HepG2 (cell line): ENCODE data around the gene NCAPD2. TPM values are rescaled to one million over a fixed set of nuclear protein-coding genes. Genes with fewer than 3 reads are reported as not detected.

ENCODE experiments used
- ATAC-seq: fragments of 200-7000 bp; cut with Tn5 transposase; 3 replicates; pipeline ENCODE4 v1.9.1; 2020; ENCODE audit warnings: mild to moderate bottlenecking, moderate library complexity
- BruUV-seq: library from RNA; stranded (reverse); fragments of 400-500 nt; replicated peaks from 2 replicates; lab custom pipeline; 2021; lab: Mats Ljungman, UMichigan
- CTCF ChIA-PET: fragments of 300-600 bp; formaldehyde crosslinking; extraction: SDS; loops from one replicate; lab custom pipeline; 2021; ENCODE audit warnings: low total read pairs, inconsistent platforms, low intra/inter-chr PET ratio; lab: Yijun Ruan, JAX
- POLR2A ChIA-PET: fragments of 350-600 bp; sonication (Branson Sonifier 250); formaldehyde crosslinking; loops from one replicate; lab custom pipeline; 2020; ENCODE audit warnings: antibody characterized with exemption, inconsistent platforms; lab: Yijun Ruan, JAX
- DNase-seq: peaks from one replicate; pipeline ENCODE4 v3.0.0-alpha.2; 2015; ENCODE audit warnings: low spot score
- FAIRE-seq: peaks from 3 replicates; lab custom pipeline; 2011; peaks lifted over from hg19 to GRCh38; lab: Jason Lieb, UNC
- H2AFZ ChIP-seq: one replicate; pipeline ENCODE4 v1.6.1; 2011; ENCODE audit warnings: low read length, inconsistent platforms
- H3K27ac ChIP-seq: fragments of 300-600 bp; 3 replicates; pipeline ENCODE4 v1.8.0; 2011; ENCODE audit warnings: mixed run types, mild to moderate bottlenecking, mixed read lengths, low read length, inconsistent platforms; ENCODE audit not compliant: insufficient read depth; ENCODE audit errors: extremely low read length
- H3K27me3 ChIP-seq, 2 experiments: fragments of 200-600 bp in 1 of 2; 2 replicates in 1 of 2; 3 replicates in 1 of 2; pipeline versions ENCODE4 v1.6.0 to v1.8.0; 2011; ENCODE audit warnings: low read length in 2 of 2, mild to moderate bottlenecking in 2 of 2, moderate library complexity in 2 of 2, inconsistent platforms in 1 of 2; ENCODE audit not compliant: insufficient read depth in 2 of 2, control insufficient read depth in 1 of 2
- H3K36me3 ChIP-seq, 2 experiments: fragments of 200-600 bp in 1 of 2; replicated peaks in 1 of 2; 2 replicates in 1 of 2; 3 replicates in 1 of 2; pipeline versions ENCODE4 v1.5.1 to v1.8.0; 2011; ENCODE audit warnings: low read length in 2 of 2, inconsistent platforms in 1 of 2; ENCODE audit not compliant: insufficient read depth in 2 of 2, control insufficient read depth in 1 of 2
- H3K4me1 ChIP-seq: 2 replicates; pipeline ENCODE4 v1.5.1; 2012; ENCODE audit warnings: low read length, inconsistent platforms; ENCODE audit not compliant: insufficient read depth
- H3K4me2 ChIP-seq: 2 replicates; pipeline ENCODE4 v1.6.0; 2011; ENCODE audit warnings: low read depth, low read length, inconsistent platforms
- H3K4me3 ChIP-seq, 3 experiments: fragments of 200-600 bp in 1 of 3; sonication (generic), shearing (Covaris generic) in 1 of 3; replicated peaks in 1 of 3; 2 replicates each; pipeline ENCODE4 v1.5.1; 2011 to 2016; ENCODE audit warnings: low read length in 3 of 3, inconsistent platforms in 2 of 3, low read depth in 2 of 3, mild to moderate bottlenecking in 2 of 3, control low read depth in 1 of 3, mixed read lengths in 1 of 3; ENCODE audit not compliant: insufficient read depth in 1 of 3
- H3K79me2 ChIP-seq: one replicate; pipeline ENCODE4 v1.6.1; 2011; ENCODE audit warnings: low read length, inconsistent platforms; ENCODE audit not compliant: insufficient read depth
- H3K9ac ChIP-seq: 2 replicates; pipeline ENCODE4 v1.6.0; 2011; ENCODE audit warnings: mild to moderate bottlenecking, low read depth, low read length, inconsistent platforms; ENCODE audit not compliant: insufficient read depth
- H3K9me3 ChIP-seq: 2 replicates; pipeline ENCODE4 v1.5.1; 2012; ENCODE audit warnings: mild to moderate bottlenecking, low read length
- H4K20me1 ChIP-seq: 2 replicates; pipeline ENCODE4 v1.6.0; 2011; ENCODE audit warnings: inconsistent platforms, mild to moderate bottlenecking, low read length, moderate library complexity; ENCODE audit not compliant: insufficient read depth
- ELF1 ChIP-seq: sonication (generic); formaldehyde crosslinking; IDR thresholded peaks from 2 replicates; pipeline ENCODE4 v1.4.0; 2020; ENCODE audit warnings: missing genetic modification reagents
- FOXJ3 ChIP-seq: sonication (generic); formaldehyde crosslinking; IDR thresholded peaks from 2 replicates; pipeline ENCODE4 v1.4.0; 2020; ENCODE audit warnings: missing genetic modification reagents, mild to moderate bottlenecking, borderline replicate concordance
- ISX ChIP-seq: sonication (generic); formaldehyde crosslinking; conservative IDR thresholded peaks from 2 replicates; pipeline ENCODE4 v1.5.0; 2020; ENCODE audit warnings: missing genetic modification reagents
- RNF219 ChIP-seq: sonication (generic); formaldehyde crosslinking; IDR thresholded peaks from 2 replicates; pipeline ENCODE4 v1.5.0; 2020; ENCODE audit warnings: mild to moderate bottlenecking, missing genetic modification reagents
- SMARCE1 ChIP-seq: fragments of 450-650 bp; IDR thresholded peaks from 2 replicates; pipeline ENCODE4 v1.6.1; 2017; ENCODE audit warnings: borderline replicate concordance
- SOX5 ChIP-seq: IDR thresholded peaks from 2 replicates; pipeline ENCODE4 v1.6.1; 2016; ENCODE audit warnings: borderline replicate concordance
- ZBTB38 ChIP-seq: sonication (generic); formaldehyde crosslinking; IDR thresholded peaks from 2 replicates; pipeline ENCODE4 v1.5.1; 2020; ENCODE audit warnings: mild to moderate bottlenecking, missing genetic modification reagents
- ZNF124 ChIP-seq: sonication (generic); formaldehyde crosslinking; IDR thresholded peaks from 2 replicates; pipeline ENCODE4 v1.4.0; 2020; ENCODE audit warnings: missing genetic modification reagents
- ZNF136 ChIP-seq: sonication (generic); formaldehyde crosslinking; IDR thresholded peaks from 2 replicates; pipeline ENCODE4 v1.8.1; 2022; ENCODE audit warnings: low read depth, mild to moderate bottlenecking, moderate library complexity, missing genetic modification reagents
- ZNF407 ChIP-seq: sonication (generic); formaldehyde crosslinking; IDR thresholded peaks from one replicate; pipeline ENCODE4 v1.5.1; 2020; ENCODE audit warnings: mild to moderate bottlenecking, missing genetic modification reagents; ENCODE audit errors: not compliant biosample characterization
- ZNF780A ChIP-seq: sonication (generic); formaldehyde crosslinking; IDR thresholded peaks from 2 replicates; pipeline ENCODE4 v1.8.0; 2022; ENCODE audit warnings: mild to moderate bottlenecking, missing genetic modification reagents, moderate library complexity
- WGBS: methylation state at CpG from one replicate; pipeline ENCODE4 v1.1.6; 2017; ENCODE audit warnings: low lambda C conversion rate; 5-methylcytosine and 5-hydroxymethylcytosine counted together
- in situ Hi-C: cut with HindIII; loops from 2 replicates; pipeline ENCODE4 v1.10.0; 2017; ENCODE audit warnings: low pct_unique_long_range_greater_than_20kb; ENCODE audit not compliant: extremely low pct_ligation_motif_present
- intact Hi-C: fragments of 100-400 bp; cut with micrococcal nuclease; formaldehyde crosslinking; loops from one replicate; pipeline ENCODE4 v1.10.0; 2022; ENCODE audit not compliant: unreplicated experiment
- polyA plus RNA-seq, 8 experiments: library from polyadenylated mRNA; depleted of rRNA in 3 of 8; stranded (reverse) in 7 of 8; unstranded in 1 of 8; fragments of >200 nt; fragmentation: Illumina TruSeq in 4 of 8; extraction: Trizol in 4 of 8; gene quantifications; 2 replicates each; pipeline versions ENCODE4 v1.2.1 to v1.2.3, GENCODE V29; 2011 to 2016; ENCODE audit warnings: low read depth in 4 of 8, missing spikeins in 1 of 8, mixed read lengths in 1 of 8; ENCODE audit not compliant: insufficient read depth in 1 of 8
- total RNA-seq, 5 experiments: library from RNA; depleted of rRNA; stranded (reverse); fragments of >200 nt; fragmentation: Illumina TruSeq; extraction: Trizol; gene quantifications; 2 replicates each; pipeline ENCODE4 v1.2.3, GENCODE V29; 2016; ENCODE audit warnings: low read depth in 1 of 5

NCAPD2 gene
- total and polyA plus RNA-seq, 2 of the 13 experiments (the other 11 are each of a cell fraction or from before 2014, with no cell fraction given) = 51.1 to 65.6 TPM

GRCh38 chr12:6551496-6552139 is 57.7 kb downstream of the NCAPD2 start:
- Histone ChIP-seq H3K4me3 (no peak overlapping the region), H3K36me3 (peaks cover 20 to 57% of the 10 kb centered on the region in 2 experiments), H3K4me1 (peaks cover 38% of the 10 kb centered on the region), H3K27me3 (no peaks in the 10 kb centered on the region; a peak in 1 of 5 replicates), H3K27ac (no peak overlapping the region), H2AFZ (no peak overlapping the region), H4K20me1 (peaks cover 7% of the 10 kb centered on the region; the same call in 1 of the 2 replicates), H3K79me2 (peaks cover 47% of the 10 kb centered on the region), H3K9ac (no peak overlapping the region), H3K9me3 (no peaks in the 10 kb centered on the region), H3K4me2 (no peak overlapping the region)
- WGBS = 97% methylated on average over 11 of the region's 11 CpGs
- in situ Hi-C loops (no loop called here), intact Hi-C loops (loop anchor here (5.0 kb wide), 1 partner anchor 146 kb away; no protein-coding TSS in a partner anchor)
- BruUV-seq = no TSS peak
- DNase-seq (no peak), ATAC-seq (no peak), FAIRE-seq (no peak)
- ChIA-PET CTCF (no interaction called here), POLR2A (interaction anchor here (1.0 to 9.6 kb wide), 3 partner anchors 11 to 17 kb away, joined by 3 to 108 read pairs (median 4); partner anchors contain the start of gene GAPDH)
- no peak for TF ChIP-seq ZBTB38
- no peak for TF ChIP-seq ZNF407 (CRISPR knock-in tag)
- no peak for TF ChIP-seq RNF219 (CRISPR knock-in tag)
- no peak for TF ChIP-seq ZNF136 (CRISPR knock-in tag)
- TF ChIP-seq ISX (CRISPR knock-in tag) = no peak
- no peak for TF ChIP-seq ZNF780A (CRISPR knock-in tag)
- no peak for TF ChIP-seq ZNF124 (CRISPR knock-in tag)
- no peak for TF ChIP-seq ELF1 (CRISPR knock-in tag)
- no peak for TF ChIP-seq FOXJ3 (CRISPR knock-in tag)
- TF ChIP-seq SMARCE1 = no peak
- no peak for TF ChIP-seq SOX5 (CRISPR knock-in tag)
